Neural cell (in vitro differentiated cells): ENCODE results near the gene DENND10.

Experiments used
- CTCF ChIP-seq: fragments of 450-650 bp; IDR thresholded peaks from 2 replicates; pipeline ENCODE4 v1.5.1; 2014; ENCODE audit warnings: antibody characterized with exemption, mild to moderate bottlenecking, moderate library complexity; ENCODE audit not compliant: poor library complexity, severe bottlenecking
- EP300 ChIP-seq: fragments of 450-650 bp; conservative IDR thresholded peaks from 2 replicates; pipeline ENCODE4 v1.6.1; 2014; ENCODE audit warnings: antibody characterized with exemption, mild to moderate bottlenecking, moderate library complexity; ENCODE audit not compliant: poor library complexity, severe bottlenecking
- EZH2 ChIP-seq: fragments of 200-600, 300-800 bp; shearing (Covaris generic), sonication (generic); IDR thresholded peaks from 2 replicates; pipeline ENCODE4 v1.6.1; 2014; ENCODE audit warnings: antibody characterized with exemption, low read length, borderline replicate concordance, mild to moderate bottlenecking; ENCODE audit not compliant: insufficient read depth, poor library complexity, severe bottlenecking
- POLR2AphosphoS5 ChIP-seq: IDR thresholded peaks from 2 replicates; pipeline ENCODE4 v1.6.1; 2012
- RAD21 ChIP-seq: fragments of 450-650 bp; conservative IDR thresholded peaks from 2 replicates; pipeline ENCODE4 v1.6.1; 2014; ENCODE audit warnings: antibody characterized with exemption, mild to moderate bottlenecking, moderate library complexity
- REST ChIP-seq: IDR thresholded peaks from 2 replicates; pipeline ENCODE4 v1.6.1; 2012; ENCODE audit warnings: borderline replicate concordance
- SMC3 ChIP-seq: fragments of 450-650 bp; conservative IDR thresholded peaks from 2 replicates; pipeline ENCODE4 v1.6.1; 2014; ENCODE audit warnings: antibody characterized with exemption, mild to moderate bottlenecking, moderate library complexity; ENCODE audit not compliant: poor library complexity

GRCh38 chr10:119153661-119154060 is 49.7 kb downstream of the DENND10 start:
- no peak for TF ChIP-seq POLR2AphosphoS5
- TF ChIP-seq CTCF: no peak
- TF ChIP-seq REST: no peak
- TF ChIP-seq EZH2: no peak
- TF ChIP-seq EP300: no peak
- no peak for TF ChIP-seq RAD21
- TF ChIP-seq SMC3: no peak
